Measurements from ENCODE around the gene THOC6.

THOC6 gene

GRCh38 chr16:3023669-3024478 is at the start of gene THOC6, which contains the start of gene HCFC1R1:
Gene THOC6 (plus strand): TSS chr16:3024035. CDS start chr16:3024327, 292 bp downstream.
Gene HCFC1R1 (minus strand): TSS chr16:3023942. CDS start chr16:3023941, 1 bp downstream.
- DNase-seq (ENCODE audit: low read depth in 1 of 2, low spot score in 1 of 2), result peak; percentile 83 to 99
- no peak; the same call in 1 of the 2 replicates for TF ChIP-seq JUND (IDR thresholded peaks at IDR 0.05; ENCODE audit: low read depth)
- in situ Hi-C loops (cut with HindIII; ENCODE audit: low pct_unique_long_range_greater_than_20kb, low sequenced_read_pairs), result no loop called here

- TF ChIP-seq JUND (IDR thresholded peaks at IDR 0.05; ENCODE audit: low read depth), result no peak
- in situ Hi-C loops (cut with HindIII; ENCODE audit: low pct_unique_long_range_greater_than_20kb, low sequenced_read_pairs), result no loop called here
- no peak for DNase-seq (ENCODE audit: low read depth in 1 of 2, low spot score in 1 of 2)
Observed at GRCh38 chr16:2974319-2975056, 49.3 kb upstream of the THOC6 start.

GRCh38 chr16:2975161-2975795 is 48.6 kb upstream of the THOC6 start:
- in situ Hi-C loops (cut with HindIII; ENCODE audit: low pct_unique_long_range_greater_than_20kb, low sequenced_read_pairs), result no loop called here
- DNase-seq (ENCODE audit: low read depth in 1 of 2, low spot score in 1 of 2), result no peak
- no peak for TF ChIP-seq JUND (IDR thresholded peaks at IDR 0.05; ENCODE audit: low read depth)

- in situ Hi-C loops (cut with HindIII; ENCODE audit: low pct_unique_long_range_greater_than_20kb, low sequenced_read_pairs), result no loop called here
- DNase-seq (ENCODE audit: low read depth in 1 of 2, low spot score in 1 of 2), result no peak
Observed at GRCh38 chr16:2976201-2976600, 47.6 kb upstream of the THOC6 start.

GRCh38 chr16:2976673-2977072 is 47.2 kb upstream of the THOC6 start:
- in situ Hi-C loops (cut with HindIII; ENCODE audit: low pct_unique_long_range_greater_than_20kb, low sequenced_read_pairs), result no loop called here
- no peak for TF ChIP-seq JUND (IDR thresholded peaks at IDR 0.05; ENCODE audit: low read depth)
- DNase-seq (ENCODE audit: low read depth in 1 of 2, low spot score in 1 of 2), result no peak

More at GRCh38 chr16:2976201-2976600, 47.6 kb upstream of the THOC6 start:
- TF ChIP-seq JUND (IDR thresholded peaks at IDR 0.05; ENCODE audit: low read depth), result no peak

GRCh38 chr16:2977440-2977839 is 46.4 kb upstream of the THOC6 start:
- no peak for TF ChIP-seq JUND (IDR thresholded peaks at IDR 0.05; ENCODE audit: low read depth)
- DNase-seq (ENCODE audit: low read depth in 1 of 2, low spot score in 1 of 2), result peak in 1 of 2 experiments; percentile 64
- in situ Hi-C loops (cut with HindIII; ENCODE audit: low pct_unique_long_range_greater_than_20kb, low sequenced_read_pairs), result no loop called here

- TF ChIP-seq JUND (IDR thresholded peaks at IDR 0.05; ENCODE audit: low read depth), result no peak
- in situ Hi-C loops (cut with HindIII; ENCODE audit: low pct_unique_long_range_greater_than_20kb, low sequenced_read_pairs), result no loop called here
- no peak for DNase-seq (ENCODE audit: low read depth in 1 of 2, low spot score in 1 of 2)
Observed at GRCh38 chr16:2979669-2980226, 44.1 kb upstream of the THOC6 start.

GRCh38 chr16:2980227-2981176 is 43.3 kb upstream of the THOC6 start, which contains the start of gene PKMYT1:
Gene PKMYT1 (minus strand): TSS chr16:2980446. CDS start chr16:2979657, 789 bp downstream.
- TF ChIP-seq JUND (IDR thresholded peaks at IDR 0.05; ENCODE audit: low read depth), result no peak
- in situ Hi-C loops (cut with HindIII; ENCODE audit: low pct_unique_long_range_greater_than_20kb, low sequenced_read_pairs), result no loop called here
- peak; percentile 93 to 99 for DNase-seq (ENCODE audit: low read depth in 1 of 2, low spot score in 1 of 2)

- in situ Hi-C loops (cut with HindIII; ENCODE audit: low pct_unique_long_range_greater_than_20kb, low sequenced_read_pairs), result no loop called here
- TF ChIP-seq JUND (IDR thresholded peaks at IDR 0.05; ENCODE audit: low read depth), result no peak
- DNase-seq (ENCODE audit: low read depth in 1 of 2, low spot score in 1 of 2), result no peak
Observed at GRCh38 chr16:2981177-2981898, 42.5 kb upstream of the THOC6 start.

GRCh38 chr16:2981899-2982250 is 42.0 kb upstream of the THOC6 start:
- DNase-seq (ENCODE audit: low read depth in 1 of 2, low spot score in 1 of 2), result no peak
- no peak for TF ChIP-seq JUND (IDR thresholded peaks at IDR 0.05; ENCODE audit: low read depth)
- in situ Hi-C loops (cut with HindIII; ENCODE audit: low pct_unique_long_range_greater_than_20kb, low sequenced_read_pairs), result no loop called here

GRCh38 chr16:2982402-2982801 is 41.4 kb upstream of the THOC6 start:
- in situ Hi-C loops (cut with HindIII; ENCODE audit: low pct_unique_long_range_greater_than_20kb, low sequenced_read_pairs), result no loop called here
- DNase-seq (ENCODE audit: low read depth in 1 of 2, low spot score in 1 of 2), result no peak
- TF ChIP-seq JUND (IDR thresholded peaks at IDR 0.05; ENCODE audit: low read depth), result no peak
